Heart left ventricle (tissue), 13 donors: ENCODE results near the gene SCAMP5.

Source experiments
- CTCF ChIP-seq, 12 donors: fragments of 200-600 bp; sonication (generic) in 4 of 12; IDR thresholded peaks; one replicate each; pipeline versions ENCODE4 v1.5.0 to v1.8.0; 2018 to 2022; ENCODE audit warnings: antibody characterized with exemption in 12 of 12, mild to moderate bottlenecking in 5 of 12
- POLR2A ChIP-seq, 2 donors: fragments of 450-650 bp; IDR thresholded peaks; one replicate each; pipeline ENCODE4 v1.6.1; 2017; ENCODE audit warnings: antibody characterized with exemption in 2 of 2, mild to moderate bottlenecking in 2 of 2, moderate library complexity in 2 of 2
- donor health status: ischemic (EF 13 %, LVEDD 7.1; RV severe dilation, severe dysfunction).
- donor health status: DM: no; HTN: yes; CAD: no.
- donor health status: DM: no; HTN: no; CAD: no.
- donor health status: ischemic (EF 25% LVEDD 6.9; RV normal size, moderate dysfunction).
- donor health status: ischemic (EF 25% LVEDD 5.7; RV mildly dilated, moderate dysfunction).
- donor health status: ischemic (EF 35%, LVEDD 5.7; RV mildly dilated, moderate dysfunction).
- donor health status: nonischemic (EF 11% LVEDD 7.7; RV severe dilation, severe dysfunction).
- donor health status: DM: yes; HTN: yes; CAD: no.
- donor health status: PGD.
- donor health status: ischemic (EF 29% LVEDD 5.4; RV normal size, mild dysfunction).
- donor health status: nonischemic (EF 23%, LVEDD 6.1; RV moderate dilation, normal function).

GRCh38 chr15:74962671-74963070 lies 32.7 kb upstream of the SCAMP5 start:
- TF ChIP-seq CTCF (IDR thresholded peaks at IDR 0.05): no peak
- no peak for TF ChIP-seq POLR2A (IDR thresholded peaks at IDR 0.05)
